ENCODE measurements around the gene WNT6. TPM values are rescaled to one million over a fixed set of nuclear protein-coding genes. Genes with fewer than 3 reads are reported as not detected.

WNT6 gene
- total RNA-seq, 4 donors from 2014 or later, result 2.7 to 5.1 TPM; not detected in 2

DNA sequence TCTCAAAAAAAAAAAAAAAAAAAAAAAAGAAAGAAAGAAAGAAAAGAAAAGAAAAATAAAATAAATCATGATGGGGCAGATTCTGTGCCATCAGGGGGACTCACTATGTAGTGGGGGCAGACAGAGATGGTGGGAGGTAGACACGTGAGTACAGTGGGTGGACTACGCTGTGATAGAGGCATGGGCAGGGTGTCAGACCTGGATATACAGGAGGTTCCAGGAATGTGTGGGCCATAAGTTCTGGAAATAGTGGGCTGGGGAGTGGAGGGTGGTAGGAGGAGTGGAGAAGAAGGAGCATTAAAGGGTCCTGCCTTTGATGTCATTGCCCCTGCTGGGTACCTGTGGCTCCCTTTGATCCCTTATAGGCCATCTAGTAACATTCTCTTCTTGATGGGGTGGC lies 8.8 kb upstream of the WNT6 start:
- H3K4me3 ChIP-seq (replicated peaks in 1 of 3), result no peak overlapping the region
- H3K4me1 ChIP-seq, result no peaks in the 10 kb centered on the region
- 81 to 86% methylated on average over 2 of the region's 2 CpGs for whole genome bisulfite sequencing, 2 donors
- DNase-seq, result no peak
- no peak overlapping the region for H3K27ac ChIP-seq
- no peaks in the 10 kb centered on the region for H3K9me3 ChIP-seq
- intact Hi-C loops (cut with DNase I), result no loop called here
- TF ChIP-seq, protein P1, sequence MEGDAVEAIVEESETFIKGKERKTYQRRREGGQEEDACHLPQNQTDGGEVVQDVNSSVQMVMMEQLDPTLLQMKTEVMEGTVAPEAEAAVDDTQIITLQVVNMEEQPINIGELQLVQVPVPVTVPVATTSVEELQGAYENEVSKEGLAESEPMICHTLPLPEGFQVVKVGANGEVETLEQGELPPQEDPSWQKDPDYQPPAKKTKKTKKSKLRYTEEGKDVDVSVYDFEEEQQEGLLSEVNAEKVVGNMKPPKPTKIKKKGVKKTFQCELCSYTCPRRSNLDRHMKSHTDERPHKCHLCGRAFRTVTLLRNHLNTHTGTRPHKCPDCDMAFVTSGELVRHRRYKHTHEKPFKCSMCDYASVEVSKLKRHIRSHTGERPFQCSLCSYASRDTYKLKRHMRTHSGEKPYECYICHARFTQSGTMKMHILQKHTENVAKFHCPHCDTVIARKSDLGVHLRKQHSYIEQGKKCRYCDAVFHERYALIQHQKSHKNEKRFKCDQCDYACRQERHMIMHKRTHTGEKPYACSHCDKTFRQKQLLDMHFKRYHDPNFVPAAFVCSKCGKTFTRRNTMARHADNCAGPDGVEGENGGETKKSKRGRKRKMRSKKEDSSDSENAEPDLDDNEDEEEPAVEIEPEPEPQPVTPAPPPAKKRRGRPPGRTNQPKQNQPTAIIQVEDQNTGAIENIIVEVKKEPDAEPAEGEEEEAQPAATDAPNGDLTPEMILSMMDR (IDR thresholded peaks at IDR 0.05), result no peak
- TF ChIP-seq POLR2A (IDR thresholded peaks at IDR 0.05), result no peak
- no peaks in the 10 kb centered on the region for H3K36me3 ChIP-seq
- peaks cover 4% of the 10 kb centered on the region for H3K27me3 ChIP-seq

DNA sequence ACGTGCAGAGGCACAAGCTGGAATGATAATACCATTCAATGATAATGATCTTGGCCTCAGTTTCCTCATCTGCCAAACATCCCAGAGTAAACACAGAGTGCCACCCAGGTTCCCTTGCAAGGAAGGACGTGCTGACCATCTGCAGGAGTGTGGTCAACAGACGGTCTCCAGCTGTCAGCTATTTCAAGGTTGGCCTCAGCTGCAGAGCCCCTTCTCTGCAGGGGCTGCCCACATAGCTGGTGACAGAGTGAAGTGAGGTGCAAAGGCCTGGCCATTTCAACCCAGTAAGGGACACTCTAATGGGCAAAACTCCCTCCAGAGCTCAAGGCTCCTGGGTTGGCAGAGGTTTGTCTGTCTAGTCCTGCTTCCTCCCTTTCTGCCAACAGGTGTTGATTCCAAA lies 8.3 kb upstream of the WNT6 start:
- Histone ChIP-seq H3K4me1 (no peaks in the 10 kb centered on the region), H3K27me3 (peaks cover 4% of the 10 kb centered on the region), H3K9me3 (no peaks in the 10 kb centered on the region), H3K36me3 (no peaks in the 10 kb centered on the region), H3K27ac (no peak overlapping the region), H3K4me3 (replicated peaks in 1 of 3) (no peak overlapping the region)
- intact Hi-C loops (cut with DNase I), result no loop called here
- no peak for TF ChIP-seq POLR2A (IDR thresholded peaks at IDR 0.05)
- TF ChIP-seq, protein P1 (IDR thresholded peaks at IDR 0.05), result no peak
- WGBS, 2 donors, result 40 to 60% methylated on average over 2 to 3 of the region's 3 CpGs
- DNase-seq, result no peak

DNA sequence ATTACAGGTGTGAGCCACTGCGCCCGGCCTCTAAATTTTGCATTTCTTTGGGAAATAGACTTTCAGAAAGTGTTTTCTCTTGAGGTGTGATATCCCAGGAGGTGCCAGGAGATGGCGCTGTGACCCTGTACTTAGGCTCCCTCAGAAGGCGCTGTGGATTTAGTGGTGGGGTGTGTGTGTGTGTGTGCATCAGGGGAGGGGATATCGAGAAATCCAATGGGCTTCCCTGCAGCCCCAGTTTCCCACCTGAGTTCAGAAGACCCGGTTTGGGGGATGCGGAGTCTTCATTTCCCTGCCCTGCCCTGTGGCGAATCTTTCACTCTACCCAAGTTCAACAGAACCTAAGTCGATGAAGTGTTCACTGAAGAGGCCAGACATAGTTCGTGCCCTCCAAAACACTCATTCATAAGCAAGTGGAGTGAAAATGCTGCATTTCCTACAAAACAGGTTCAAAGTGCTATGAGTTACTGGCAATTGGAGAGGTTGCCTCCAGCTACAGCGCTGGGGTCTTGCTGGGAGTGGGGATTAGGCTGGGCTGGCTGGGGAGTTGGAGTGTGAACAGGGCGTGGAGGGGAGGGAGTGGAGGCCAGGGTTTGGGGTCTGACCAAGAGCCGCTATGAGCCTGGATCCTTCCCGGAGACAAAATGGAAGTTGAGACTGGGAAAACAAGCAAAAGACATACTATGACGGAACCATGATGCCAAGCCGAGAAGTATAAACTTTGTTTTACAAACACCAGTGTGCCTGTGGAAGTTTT lies 6.5 kb upstream of the WNT6 start:
- H3K9me3 ChIP-seq, result no peaks in the 10 kb centered on the region
- intact Hi-C loops (cut with DNase I), result no loop called here
- DNase-seq, result peak; percentile 41 to 50
- WGBS, 2 donors, result 15 to 16% methylated on average over 13 to 16 of the region's 16 CpGs
- peaks cover 4% of the 10 kb centered on the region for H3K27me3 ChIP-seq
- H3K4me1 ChIP-seq, result no peaks in the 10 kb centered on the region
- no peaks in the 10 kb centered on the region for H3K36me3 ChIP-seq
- no peak overlapping the region for H3K27ac ChIP-seq
- H3K4me3 ChIP-seq (replicated peaks in 1 of 3), result no peak overlapping the region
- TF ChIP-seq, protein P1 (IDR thresholded peaks at IDR 0.05), result peak; percentile 10 to 70 (median 42)
- TF ChIP-seq POLR2A (IDR thresholded peaks at IDR 0.05), result no peak

DNA sequence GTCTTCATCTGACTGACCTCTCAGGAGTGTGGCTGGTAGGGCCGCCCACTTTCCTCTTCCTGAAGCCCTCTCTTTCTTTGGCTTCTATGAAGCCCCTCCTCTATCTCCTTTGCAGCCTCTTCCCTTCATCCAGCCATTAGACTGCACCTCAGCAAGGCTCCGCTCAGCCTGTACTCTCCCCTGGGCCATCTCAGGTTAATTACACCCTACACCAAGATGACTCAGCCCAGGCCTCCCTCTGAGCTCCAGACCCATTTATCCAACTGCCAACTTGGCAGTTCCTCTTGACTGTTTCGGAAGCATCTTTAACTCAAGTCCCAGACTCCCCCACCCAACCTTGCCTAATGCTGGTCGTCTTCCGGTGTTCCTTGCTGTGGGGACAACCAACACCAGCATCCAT lies 5.8 kb upstream of the WNT6 start:
- intact Hi-C loops (cut with DNase I), result no loop called here
- TF ChIP-seq POLR2A (IDR thresholded peaks at IDR 0.05), result no peak
- TF ChIP-seq, protein P1 (IDR thresholded peaks at IDR 0.05), result no peak
- Histone ChIP-seq H3K27ac (no peak overlapping the region), H3K9me3 (no peaks in the 10 kb centered on the region), H3K4me3 (replicated peaks in 1 of 3) (no peak overlapping the region), H3K4me1 (no peaks in the 10 kb centered on the region), H3K36me3 (no peaks in the 10 kb centered on the region), H3K27me3 (peaks cover 4% of the 10 kb centered on the region)
- DNase-seq, result no peak
- WGBS, 2 donors, result 36 to 37% methylated on average over 5 of the region's 5 CpGs

DNA sequence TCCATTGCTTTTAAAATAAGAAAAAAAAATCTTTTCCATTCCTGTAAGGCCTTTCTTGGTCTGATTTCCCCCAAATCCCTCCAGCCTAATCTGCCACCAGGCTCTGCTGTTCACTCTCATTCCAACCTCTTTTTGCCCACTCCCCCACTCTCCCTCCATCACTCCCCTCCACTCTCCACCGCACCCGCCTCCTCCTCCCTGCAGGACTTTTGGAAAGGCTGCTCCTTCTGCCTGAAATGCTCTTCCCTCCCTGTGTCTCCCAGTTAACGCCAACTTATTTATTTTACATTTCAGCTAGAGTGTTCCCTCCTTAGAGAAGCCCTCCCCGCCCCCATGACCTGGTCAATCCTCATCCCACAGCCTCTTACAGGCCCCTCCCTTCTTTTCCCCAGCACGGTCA lies 4.7 kb upstream of the WNT6 start:
- Histone ChIP-seq H3K4me3 (replicated peaks in 1 of 3) (no peak overlapping the region), H3K27me3 (peaks cover 5% of the 10 kb centered on the region), H3K4me1 (peaks cover 0 to 8% of the 10 kb centered on the region in 2 donors), H3K27ac (no peak overlapping the region), H3K36me3 (no peaks in the 10 kb centered on the region), H3K9me3 (no peaks in the 10 kb centered on the region)
- DNase-seq, result no peak
- intact Hi-C loops (cut with DNase I), result no loop called here
- no peak for TF ChIP-seq POLR2A (IDR thresholded peaks at IDR 0.05)
- TF ChIP-seq, protein P1 (IDR thresholded peaks at IDR 0.05), result no peak
- WGBS, 2 donors, result 25 to 30% methylated on average over 5 of the region's 5 CpGs

All from thyroid gland (tissue), 4 donors.